ENCODE data around the gene RNF220. TPM values are rescaled to one million over a fixed set of nuclear protein-coding genes. Genes with fewer than 3 reads are reported as not detected.
"Not testable (repeated sequence)": the region's sequence is repeated elsewhere in the genome, so short reads cannot be mapped to it uniquely, and the experiment has no call there.

The RNF220 gene
- total and polyA plus RNA-seq, 7 experiments from 2014 or later: 83.1 to 127 (median 95.9) TPM

DNA sequence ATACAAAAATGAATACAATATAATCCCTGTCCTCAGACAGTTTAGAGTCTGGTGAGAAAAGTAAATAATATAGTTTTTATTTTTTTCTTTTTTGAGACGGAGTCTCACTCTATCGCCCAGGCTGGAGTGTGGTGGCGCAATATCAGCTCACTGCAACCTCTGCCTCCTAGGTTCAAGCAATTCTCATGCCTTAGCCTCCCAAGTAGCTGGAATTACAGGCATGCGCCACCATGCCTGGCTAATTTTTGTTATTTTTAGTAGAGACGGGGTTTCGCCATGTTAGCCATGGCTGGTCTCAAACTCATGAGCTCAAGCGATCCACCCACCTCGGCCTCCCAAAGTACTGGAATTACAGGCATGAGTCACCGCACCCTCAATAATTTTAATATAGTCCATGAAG lies 294.3 kb downstream of the RNF220 start:
- H3K4me1 ChIP-seq (ENCODE audit: control insufficient read depth in 2 of 2, insufficient read depth in 2 of 2, low read length in 2 of 2): peaks cover 6 to 15% of the 10 kb centered on the region in 2 donors
- H3K4me3 Mint-ChIP-seq; ATAC-seq; H3K36me3 ChIP-seq (ENCODE audit: control insufficient read depth in 2 of 3, insufficient read depth in 3 of 3, low read length in 3 of 3); H3K27ac ChIP-seq (ENCODE audit: low read depth, low read length); POLR2A ChIA-PET; H3K9me3 ChIP-seq (ENCODE audit: control insufficient read depth in 2 of 3, low read length in 3 of 3); H3K27me3 ChIP-seq (ENCODE audit: control insufficient read depth in 2 of 2, insufficient read depth in 2 of 2, low read length in 2 of 2); H3K9me3 Mint-ChIP-seq; CTCF ChIA-PET; DNase-seq; intact Hi-C loops (cut with micrococcal nuclease); H3K36me3 Mint-ChIP-seq; H3K27ac Mint-ChIP-seq; H3K4me3 ChIP-seq (ENCODE audit: low read length); H3K27me3 Mint-ChIP-seq: not testable (repeated sequence)
- H3K4me1 Mint-ChIP-seq: peaks cover 13 to 26% (median 17%) of the 10 kb centered on the region in 7 donors

GRCh38 chr1:44700573-44700972 lies 295.5 kb downstream of the RNF220 start:
- Mint-ChIP-seq H3K4me3 (no peak overlapping the region), H3K4me1 (peaks cover 13 to 21% (median 17%) of the 10 kb centered on the region in 7 donors), H3K9me3 (no peaks in the 10 kb centered on the region), H3K27ac (no peak overlapping the region), H3K27me3 (no peaks in the 10 kb centered on the region), H3K36me3 (peaks cover 0 to 3% (median 0%) of the 10 kb centered on the region in 5 donors)
- Histone ChIP-seq H3K4me3 (ENCODE audit: low read length) (no peak overlapping the region), H3K27ac (ENCODE audit: low read depth, low read length) (no peak overlapping the region), H3K27me3 (ENCODE audit: control insufficient read depth in 2 of 2, insufficient read depth in 2 of 2, low read length in 2 of 2) (no peaks in the 10 kb centered on the region), H3K4me1 (ENCODE audit: control insufficient read depth in 2 of 2, insufficient read depth in 2 of 2, low read length in 2 of 2) (peaks cover 6 to 15% of the 10 kb centered on the region in 2 donors), H3K9me3 (ENCODE audit: control insufficient read depth in 2 of 3, low read length in 3 of 3) (no peaks in the 10 kb centered on the region), H3K36me3 (ENCODE audit: control insufficient read depth in 2 of 3, insufficient read depth in 3 of 3, low read length in 3 of 3) (no peaks in the 10 kb centered on the region)
- intact Hi-C loops (cut with micrococcal nuclease): no loop called here
- CTCF ChIA-PET: interaction anchor here (0.6 to 0.7 kb wide), 2 partner anchors 22 to 28 kb away, joined by 3 read pairs; no protein-coding TSS in a partner anchor
- ATAC-seq (no peak), DNase-seq (no peak)
- POLR2A ChIA-PET: no interaction called here

DNA sequence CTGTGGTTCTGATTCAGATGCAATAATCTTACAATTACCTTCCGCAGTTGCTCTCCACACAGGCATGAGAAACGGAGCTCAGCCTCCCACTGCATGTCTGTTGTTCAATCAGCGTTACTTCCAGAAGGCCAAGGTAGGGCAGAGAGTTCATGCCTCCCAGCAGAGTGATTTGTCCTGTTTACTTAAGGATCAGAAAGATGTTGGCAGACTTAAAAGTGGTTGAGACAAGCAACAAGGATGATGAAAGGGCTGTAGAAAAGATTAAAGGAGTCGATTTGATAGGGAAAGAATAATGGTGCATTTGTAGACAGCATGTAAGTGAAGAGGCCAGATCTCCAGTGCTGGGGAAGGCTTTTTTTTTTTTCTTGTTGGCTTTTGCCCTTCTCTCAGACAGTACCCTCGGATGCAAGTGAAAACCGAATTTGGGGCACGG lies 296.1 kb downstream of the RNF220 start:
- H3K27ac Mint-ChIP-seq: no peak overlapping the region
- H3K27me3 Mint-ChIP-seq: no peaks in the 10 kb centered on the region
- Histone ChIP-seq H3K27ac (ENCODE audit: low read depth, low read length) (no peak overlapping the region), H3K27me3 (ENCODE audit: control insufficient read depth in 2 of 2, insufficient read depth in 2 of 2, low read length in 2 of 2) (no peaks in the 10 kb centered on the region), H3K36me3 (ENCODE audit: control insufficient read depth in 2 of 3, insufficient read depth in 3 of 3, low read length in 3 of 3) (no peaks in the 10 kb centered on the region), H3K9me3 (ENCODE audit: control insufficient read depth in 2 of 3, low read length in 3 of 3) (no peaks in the 10 kb centered on the region), H3K4me3 (ENCODE audit: low read length) (no peak overlapping the region), H3K4me1 (ENCODE audit: control insufficient read depth in 2 of 2, insufficient read depth in 2 of 2, low read length in 2 of 2) (peaks cover 6 to 13% of the 10 kb centered on the region in 2 donors)
- ChIA-PET POLR2A (no interaction called here), CTCF (interaction anchor here (0.6 kb wide), 1 partner anchor 28 kb away, joined by 3 read pairs; no protein-coding TSS in a partner anchor)
- H3K36me3 Mint-ChIP-seq: peaks cover 0 to 3% (median 0%) of the 10 kb centered on the region in 5 donors
- peaks cover 9 to 15% (median 15%) of the 10 kb centered on the region in 7 donors for H3K4me1 Mint-ChIP-seq
- intact Hi-C loops (cut with micrococcal nuclease): no loop called here
- ATAC-seq (no peak), DNase-seq (no peak)
- no peaks in the 10 kb centered on the region for H3K9me3 Mint-ChIP-seq
- no peak overlapping the region for H3K4me3 Mint-ChIP-seq

Small RNA genes within 50 kb of the gene (microRNA-seq; reads per million reads assigned to microRNA genes)
- not detected for gene MIR5584 (ENCODE audit: borderline microRNAs expressed)

Other genes starting within 250 kb of the RNF220 start
- gene DMAP1, start 191.8 kb upstream of the RNF220 start, total RNA-seq: 10 to 100 TPM; 46.3 to 96.2 (median 66.7) TPM
- 10 to 100 TPM; 42.3 to 60.0 TPM for gene DMAP1, start 191.8 kb upstream of the RNF220 start, polyA plus RNA-seq
- gene ERI3, start 50.0 kb upstream of the RNF220 start, total RNA-seq: 10 to 100 TPM; 28.7 to 37.7 (median 36.2) TPM
- gene ERI3, start 50.0 kb upstream of the RNF220 start, polyA plus RNA-seq: 10 to 100 TPM; 33.6 to 40.4 TPM

All from naive thymus-derived CD4-positive, alpha-beta T cell (primary cell).